Pancreas (tissue), 10 donors: ENCODE results near the gene CPXM2. TPM values are rescaled to one million over a fixed set of nuclear protein-coding genes. Genes with fewer than 3 reads are reported as not detected.

Experiments used
- ATAC-seq, 4 donors: fragments of 200-7000 bp; cut with Tn5 transposase; one replicate each; pipeline versions ENCODE4 v1.8.0 to v1.9.1; 2020; ENCODE audit warnings: mild to moderate bottlenecking in 4 of 4, moderate library complexity in 4 of 4
- DNase-seq, 6 donors: peaks; one replicate each; pipeline ENCODE4 v3.0.0-alpha.2; 2020
- FAIRE-seq: peaks from 2 replicates; lab custom pipeline; 2012; peaks lifted over from hg19 to GRCh38; lab: Jason Lieb, UNC
- H3K27ac ChIP-seq, 4 donors: fragments of 200-600 bp; sonication (generic); 1 replicate in 3 of 4; 2 replicates in 1 of 4; pipeline versions ENCODE4 v1.5.0 to v1.8.0; 2020
- H3K27me3 ChIP-seq, 4 donors: fragments of 200-600 bp; one replicate each; pipeline ENCODE4 v1.8.0; 2021
- H3K36me3 ChIP-seq, 3 donors: fragments of 200-600 bp; sonication (generic) in 1 of 3; one replicate each; pipeline versions ENCODE4 v1.5.0 to v1.8.0; 2020 to 2021
- H3K4me1 ChIP-seq, 3 donors: fragments of 200-600 bp; one replicate each; pipeline ENCODE4 v1.8.0; 2021
- H3K4me3 ChIP-seq, 4 donors: fragments of 200-600 bp; sonication (generic) in 2 of 4; one replicate each; pipeline versions ENCODE4 v1.5.0 to v1.8.0; 2020 to 2021
- H3K9me3 ChIP-seq, 4 donors: fragments of 200-600 bp; one replicate each; pipeline ENCODE4 v1.8.0; 2021
- WGBS, 2 donors: extraction: QIAGEN DNeasy Blood & Tissue Kit; methylation state at CpG; one replicate each; pipeline ENCODE4 v1.1.7; 2013; 5-methylcytosine and 5-hydroxymethylcytosine counted together
- intact Hi-C, 3 donors: fragments of 100-400 bp; cut with DNase I; formaldehyde crosslinking; loops; one replicate each; pipeline versions ENCODE4 v1.11.1 to v1.14.2; 2022
- polyA plus RNA-seq, 2 donors: library from polyadenylated mRNA; stranded (reverse); fragments of 200-250 nt; gene quantifications; one replicate each; pipeline ENCODE4 v1.2.3, GENCODE V29; 2013
- total RNA-seq, 6 donors: library from RNA; stranded (reverse); fragmentation: NEBNext Ultra II Directional in 4 of 6; extraction: Animal tissue kit (Norgen Biotek cat#: 25700) in 4 of 6; gene quantifications; one replicate each; pipeline versions ENCODE4 v1.2.1 to v1.2.4, GENCODE V29; 2021 to 2023
- TF ChIP-seq, protein P1 (sequence below), 4 donors: fragments of 200-600 bp; sonication (generic) in 3 of 4; IDR thresholded peaks; one replicate each; pipeline versions ENCODE4 v1.5.0 to v1.8.0; 2021; ENCODE audit warnings: antibody characterized with exemption in 4 of 4
- donor health status: healthy with polysubstance abuse.
- donor health status: DM: no; HTN: no; CAD: no; lungs with moderate emphysema.
- donor health status: DM: no; HTN: no; CAD: no.
- donor health status: control.
- donor health status: control.
- donor health status: Bipolar disorder and iron deficiency.
- donor health status: DM: yes; HTN: yes; CAD: no.
- donor health status: DM: no; HTN: no; CAD: no.
- donor health status: DM: no; HTN: no; CAD: no.
- donor health status: DM: yes; HTN: yes; CAD: no.

Gene CPXM2
- total and polyA plus RNA-seq, 8 donors, result 0.46 to 3.9 (median 1.2) TPM

DNA sequence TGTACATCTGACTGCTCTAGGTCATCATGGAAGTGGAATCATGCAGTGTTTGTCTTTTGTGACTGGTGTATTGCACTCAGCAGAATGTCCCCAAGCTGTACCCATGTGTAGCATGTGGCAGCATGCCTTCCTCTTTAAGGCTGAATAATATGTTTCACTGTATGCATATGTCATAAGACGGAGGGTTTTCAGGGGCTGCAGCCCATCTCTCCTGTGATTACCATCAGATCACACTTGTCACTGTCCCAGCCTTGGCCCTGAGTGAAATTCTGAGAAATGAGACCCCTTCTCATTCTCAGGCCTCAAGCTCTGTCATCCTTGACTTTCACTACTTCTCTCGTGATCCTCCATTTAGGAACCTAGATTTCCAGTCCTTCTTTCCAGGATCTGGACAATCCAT is 50.0 kb downstream of the CPXM2 start:
- Histone ChIP-seq H3K27ac (no peak overlapping the region), H3K27me3 (peaks cover 0 to 5% (median 2%) of the 10 kb centered on the region in 4 donors), H3K4me1 (no peaks in the 10 kb centered on the region), H3K4me3 (no peak overlapping the region), H3K36me3 (no peaks in the 10 kb centered on the region), H3K9me3 (no peaks in the 10 kb centered on the region)
- DNase-seq (no peak), ATAC-seq (no peak), FAIRE-seq (no peak)
- TF ChIP-seq, protein P1, sequence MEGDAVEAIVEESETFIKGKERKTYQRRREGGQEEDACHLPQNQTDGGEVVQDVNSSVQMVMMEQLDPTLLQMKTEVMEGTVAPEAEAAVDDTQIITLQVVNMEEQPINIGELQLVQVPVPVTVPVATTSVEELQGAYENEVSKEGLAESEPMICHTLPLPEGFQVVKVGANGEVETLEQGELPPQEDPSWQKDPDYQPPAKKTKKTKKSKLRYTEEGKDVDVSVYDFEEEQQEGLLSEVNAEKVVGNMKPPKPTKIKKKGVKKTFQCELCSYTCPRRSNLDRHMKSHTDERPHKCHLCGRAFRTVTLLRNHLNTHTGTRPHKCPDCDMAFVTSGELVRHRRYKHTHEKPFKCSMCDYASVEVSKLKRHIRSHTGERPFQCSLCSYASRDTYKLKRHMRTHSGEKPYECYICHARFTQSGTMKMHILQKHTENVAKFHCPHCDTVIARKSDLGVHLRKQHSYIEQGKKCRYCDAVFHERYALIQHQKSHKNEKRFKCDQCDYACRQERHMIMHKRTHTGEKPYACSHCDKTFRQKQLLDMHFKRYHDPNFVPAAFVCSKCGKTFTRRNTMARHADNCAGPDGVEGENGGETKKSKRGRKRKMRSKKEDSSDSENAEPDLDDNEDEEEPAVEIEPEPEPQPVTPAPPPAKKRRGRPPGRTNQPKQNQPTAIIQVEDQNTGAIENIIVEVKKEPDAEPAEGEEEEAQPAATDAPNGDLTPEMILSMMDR (IDR thresholded peaks at IDR 0.05), result no peak
- intact Hi-C loops, result no loop called here
- 38 to 53% methylated on average over 2 of the region's 2 CpGs for WGBS, 2 donors

DNA sequence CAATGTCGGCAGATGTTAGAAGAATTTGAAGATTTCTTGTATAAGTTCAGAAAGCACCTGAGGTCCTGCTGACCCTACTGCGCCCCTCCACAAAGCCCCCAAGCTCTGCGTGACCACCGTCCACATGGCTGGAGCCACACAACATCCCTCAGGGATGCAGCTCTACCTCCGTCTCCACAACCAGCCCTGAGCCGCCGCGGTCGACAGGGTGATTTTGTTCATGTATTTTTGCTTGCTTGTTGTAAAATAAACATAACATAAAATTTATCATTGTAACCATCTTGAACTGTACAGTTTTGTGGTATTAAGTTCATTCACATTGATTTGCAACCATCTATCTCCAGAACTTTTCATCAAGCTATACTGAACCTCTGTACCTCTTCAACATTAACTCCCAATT is 50.5 kb downstream of the CPXM2 start:
- peaks cover 0 to 5% (median 2%) of the 10 kb centered on the region in 4 donors for H3K27me3 ChIP-seq
- WGBS, 2 donors, result 75 to 82% methylated on average over 9 of the region's 9 CpGs
- H3K27ac ChIP-seq, result no peak overlapping the region
- no peaks in the 10 kb centered on the region for H3K4me1 ChIP-seq
- intact Hi-C loops, result no loop called here
- no peaks in the 10 kb centered on the region for H3K9me3 ChIP-seq
- DNase-seq, result no peak
- TF ChIP-seq, protein P1 (IDR thresholded peaks at IDR 0.05), result no peak
- no peaks in the 10 kb centered on the region for H3K36me3 ChIP-seq
- no peak overlapping the region for H3K4me3 ChIP-seq
- no peak for ATAC-seq
- FAIRE-seq, result no peak

DNA sequence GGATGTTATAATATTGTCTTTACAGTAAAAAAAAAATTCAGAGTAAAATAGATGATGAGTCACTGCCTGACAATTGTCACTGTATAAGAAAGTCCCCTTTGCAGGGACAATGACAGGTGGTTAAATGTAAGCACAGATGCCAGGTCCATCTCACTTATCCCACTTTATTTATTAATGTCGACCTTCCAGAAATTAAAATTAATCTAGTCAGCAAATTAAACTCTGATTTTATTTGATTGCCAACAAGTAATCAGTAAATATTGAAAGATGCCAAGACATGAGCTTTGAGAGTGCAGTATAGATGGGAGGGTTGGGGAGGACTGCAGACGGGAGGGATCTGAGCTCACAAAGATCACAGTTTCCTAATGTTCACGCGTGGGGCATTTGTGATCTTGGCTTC is 50.9 kb downstream of the CPXM2 start:
- H3K4me1 ChIP-seq, result no peaks in the 10 kb centered on the region
- no peak overlapping the region for H3K27ac ChIP-seq
- H3K36me3 ChIP-seq, result no peaks in the 10 kb centered on the region
- FAIRE-seq (no peak), DNase-seq (no peak), ATAC-seq (no peak)
- H3K27me3 ChIP-seq, result peaks cover 0 to 5% (median 1%) of the 10 kb centered on the region in 4 donors
- no peaks in the 10 kb centered on the region for H3K9me3 ChIP-seq
- TF ChIP-seq, protein P1 (IDR thresholded peaks at IDR 0.05), result no peak
- intact Hi-C loops, result no loop called here
- H3K4me3 ChIP-seq, result no peak overlapping the region
- 57 to 80% methylated on average over 4 of the region's 4 CpGs for WGBS, 2 donors

DNA sequence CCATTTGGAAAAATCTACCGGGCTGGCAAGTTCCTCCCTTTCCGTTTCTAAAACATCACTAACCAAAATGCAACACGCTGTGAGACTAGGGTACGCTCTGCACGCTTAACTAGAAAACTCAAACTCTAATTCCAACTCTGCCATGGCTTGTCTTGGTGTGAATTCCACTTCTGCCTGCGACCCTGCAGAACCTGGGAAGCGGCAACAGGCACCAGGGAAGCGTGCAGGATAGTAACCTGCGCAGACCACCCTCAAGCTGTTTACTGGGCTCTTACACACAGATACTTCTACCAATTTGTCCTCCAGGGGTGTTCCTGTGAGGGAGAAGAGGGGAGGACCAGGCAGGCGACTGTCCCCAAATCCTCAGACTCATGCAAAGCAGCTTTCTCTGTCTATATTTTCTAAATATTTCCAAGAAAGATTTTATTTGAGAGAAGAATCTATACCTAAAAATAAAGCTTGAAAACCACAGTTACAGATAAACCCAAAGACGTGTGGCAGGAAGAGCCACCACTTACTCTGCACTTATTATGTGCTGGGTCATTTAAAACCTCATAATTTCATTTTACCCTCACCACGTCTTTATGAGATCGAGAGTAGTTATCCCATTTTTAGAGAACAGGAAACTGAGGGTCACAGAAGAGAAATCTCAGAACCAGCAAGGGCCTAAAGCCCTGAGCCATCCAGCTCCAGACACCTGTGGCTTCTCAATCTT is 52.9 kb downstream of the CPXM2 start:
- H3K4me1 ChIP-seq, result no peaks in the 10 kb centered on the region
- FAIRE-seq, result no peak
- TF ChIP-seq, protein P1 (IDR thresholded peaks at IDR 0.05), result no peak
- no peak overlapping the region for H3K4me3 ChIP-seq
- DNase-seq, result no peak
- no peaks in the 10 kb centered on the region for H3K27me3 ChIP-seq
- no peak overlapping the region for H3K27ac ChIP-seq
- no peaks in the 10 kb centered on the region for H3K9me3 ChIP-seq
- H3K36me3 ChIP-seq, result no peaks in the 10 kb centered on the region
- 59 to 69% methylated on average over 13 of the region's 13 CpGs for WGBS, 2 donors
- intact Hi-C loops, result no loop called here
- ATAC-seq, result no peak

DNA sequence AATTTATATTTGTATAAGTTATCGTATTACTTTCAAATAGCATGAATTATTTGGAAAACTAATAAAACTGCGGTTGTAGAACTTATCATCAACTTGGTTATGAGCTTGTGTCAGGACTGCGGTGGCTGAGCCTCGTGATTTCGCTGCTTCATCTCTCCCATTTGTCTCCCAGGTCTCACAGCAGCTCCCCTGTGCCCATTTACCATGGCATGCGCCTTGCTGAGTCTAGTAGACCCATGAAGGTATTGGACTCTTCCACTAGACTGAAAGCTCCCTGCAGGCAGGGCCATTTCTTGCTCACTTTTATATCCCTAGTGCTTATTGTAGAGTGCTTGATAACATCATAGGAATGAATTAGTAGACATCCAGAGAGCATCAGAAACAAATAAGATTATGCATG is 53.9 kb downstream of the CPXM2 start:
- no peak for DNase-seq
- no peaks in the 10 kb centered on the region for H3K36me3 ChIP-seq
- intact Hi-C loops, result no loop called here
- FAIRE-seq, result no peak
- H3K27me3 ChIP-seq, result no peaks in the 10 kb centered on the region
- H3K4me1 ChIP-seq, result no peaks in the 10 kb centered on the region
- no peaks in the 10 kb centered on the region for H3K9me3 ChIP-seq
- no peak overlapping the region for H3K27ac ChIP-seq
- H3K4me3 ChIP-seq, result no peak overlapping the region
- ATAC-seq, result no peak
- 67 to 82% methylated on average over 6 of the region's 6 CpGs for WGBS, 2 donors
- TF ChIP-seq, protein P1 (IDR thresholded peaks at IDR 0.05), result no peak
